CD4-positive, alpha-beta T cell treated with Interleukin-2 at 100 ng/mL for 4 hours (primary cell): Measurements from ENCODE around the gene LMBRD2.
A peak's percentile ranks its signal among the peaks of the same experiment; 100 is the strongest.
"Not testable (repeated sequence)": the region's sequence is repeated elsewhere in the genome, so short reads cannot be mapped to it uniquely, and the experiment has no call there.

ENCODE experiments used
- DNase-seq: peaks from one replicate; pipeline ENCODE4 v3.0.0-alpha.2; 2020; ENCODE audit warnings: low spot score

LMBRD2 gene

GRCh38 chr5:36151434-36152323 is at the start of gene LMBRD2, which contains the start of gene SKP2:
LMBRD2 (minus strand) TSS chr5:36151887; CDS start chr5:36143349, 8,538 bp downstream.
SKP2 (plus strand) TSS chr5:36152111; CDS start chr5:36152263, 152 bp downstream.
- peak; percentile 96 for DNase-seq

- no peak for DNase-seq
Measured at GRCh38 chr5:36200513-36200912, 48.8 kb upstream of the LMBRD2 start.

- DNase-seq: no peak
Measured at GRCh38 chr5:36199620-36200019, 47.9 kb upstream of the LMBRD2 start.

- not testable (repeated sequence) for DNase-seq
Measured at GRCh38 chr5:36198783-36199182, 47.1 kb upstream of the LMBRD2 start.

GRCh38 chr5:36198281-36198680 is 46.6 kb upstream of the LMBRD2 start:
- no peak for DNase-seq

- DNase-seq: no peak
Measured at GRCh38 chr5:36193746-36194145, 42.1 kb upstream of the LMBRD2 start.

GRCh38 chr5:36184408-36184807 is 32.7 kb upstream of the LMBRD2 start:
- not testable (repeated sequence) for DNase-seq

GRCh38 chr5:36181774-36182173 is 30.1 kb upstream of the LMBRD2 start:
- no peak for DNase-seq

GRCh38 chr5:36180556-36181350 is 29.1 kb upstream of the LMBRD2 start:
- no peak for DNase-seq

GRCh38 chr5:36179950-36180349 is 28.3 kb upstream of the LMBRD2 start:
- no peak for DNase-seq

GRCh38 chr5:36178524-36178890 is 26.8 kb upstream of the LMBRD2 start:
- no peak for DNase-seq

- no peak for DNase-seq
Measured at GRCh38 chr5:36177715-36178523, 26.2 kb upstream of the LMBRD2 start.

- no peak for DNase-seq
Measured at GRCh38 chr5:36177154-36177553, 25.5 kb upstream of the LMBRD2 start.

- DNase-seq: no peak
Measured at GRCh38 chr5:36175043-36175442, 23.4 kb upstream of the LMBRD2 start.

GRCh38 chr5:36174119-36174518 is 22.4 kb upstream of the LMBRD2 start:
- no peak for DNase-seq

GRCh38 chr5:36173426-36173825 is 21.7 kb upstream of the LMBRD2 start:
- DNase-seq: no peak

GRCh38 chr5:36172599-36172998 is 20.9 kb upstream of the LMBRD2 start:
- DNase-seq: no peak

GRCh38 chr5:36170832-36171424 is 19.2 kb upstream of the LMBRD2 start:
- DNase-seq: no peak

- DNase-seq: peak; percentile 7
Measured at GRCh38 chr5:36168737-36169136, 17.1 kb upstream of the LMBRD2 start.

- DNase-seq: no peak
Measured at GRCh38 chr5:36164461-36164860, 12.8 kb upstream of the LMBRD2 start.

- DNase-seq: no peak
Measured at GRCh38 chr5:36162810-36163486, 11.3 kb upstream of the LMBRD2 start.
